ENCODE results near the gene CHP2.
"Not testable (repeated sequence)": the region's sequence is repeated elsewhere in the genome, so short reads cannot be mapped to it uniquely, and the experiment has no call there.

CHP2 gene

DNA sequence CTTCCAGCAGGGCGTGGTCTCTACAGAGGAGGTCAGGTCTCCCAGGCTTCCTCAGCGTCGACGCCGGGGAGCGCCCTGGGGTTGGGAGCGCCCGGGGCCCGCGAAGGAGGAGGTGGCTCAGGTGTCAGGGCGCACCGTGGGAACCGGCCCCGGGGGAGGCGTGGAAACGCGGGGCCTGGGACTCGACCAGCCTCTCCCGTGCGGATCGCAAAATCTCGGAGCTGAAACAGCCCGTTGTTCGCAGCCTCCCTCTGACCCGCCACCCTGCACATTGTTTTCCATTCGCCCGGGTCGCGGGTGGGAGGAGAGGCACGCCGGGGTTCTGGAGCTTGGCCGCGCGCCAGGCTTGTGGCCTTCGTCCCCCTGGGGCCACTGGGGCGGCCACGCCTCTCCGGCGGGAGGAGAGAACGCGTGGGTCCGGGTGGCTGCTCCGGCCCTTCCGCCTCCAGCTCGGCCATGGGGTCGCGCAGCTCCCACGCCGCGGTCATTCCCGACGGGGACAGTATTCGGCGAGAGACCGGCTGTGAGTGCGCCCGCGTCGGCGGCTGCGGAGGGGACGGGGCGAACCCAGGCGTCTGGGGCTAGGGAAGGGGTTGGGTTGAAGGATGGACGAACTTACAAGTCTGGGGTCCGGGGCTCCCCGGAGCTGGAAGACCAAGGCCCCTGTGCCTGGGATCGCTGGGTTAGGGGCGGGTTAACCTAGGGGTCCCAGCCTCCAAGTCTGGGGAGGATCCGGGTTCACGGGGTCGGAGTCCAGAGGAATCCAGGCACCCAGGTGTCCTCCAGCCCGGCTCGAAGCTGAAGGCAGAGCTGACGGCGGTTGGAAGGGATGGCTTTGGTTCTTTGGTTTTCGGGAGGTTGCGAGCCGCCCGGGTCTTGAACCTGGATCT lies at the start of gene CHP2:
Gene CHP2 (plus strand): TSS at position 433 of the 890 bp plus-strand sequence. CDS start 24 bp downstream, at position 457.
- DNase-seq, result no peak

- DNase-seq, result no peak
Observed at GRCh38 chr16:23705517-23705902, 49.3 kb upstream of the CHP2 start.

DNA sequence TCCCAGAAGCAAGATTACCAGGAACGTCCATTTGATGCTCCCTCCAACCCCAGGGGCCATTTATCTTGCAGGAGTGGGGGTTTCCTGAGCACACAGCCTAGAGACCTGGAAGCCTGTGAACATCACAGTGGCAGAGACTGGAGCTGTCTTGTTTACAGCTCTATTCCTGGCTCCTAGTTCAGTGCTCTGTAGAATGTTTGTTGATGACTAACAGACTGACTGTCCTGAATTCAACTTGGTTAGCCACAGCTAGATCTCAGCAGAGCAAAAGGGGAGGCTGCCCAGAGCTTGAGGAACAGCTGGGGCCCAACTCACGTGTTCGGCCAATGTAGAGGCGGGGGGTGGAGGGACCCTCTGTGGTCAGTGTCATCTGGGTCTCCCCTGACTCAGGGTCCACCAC lies 48.4 kb upstream of the CHP2 start:
- no peak for DNase-seq

DNA sequence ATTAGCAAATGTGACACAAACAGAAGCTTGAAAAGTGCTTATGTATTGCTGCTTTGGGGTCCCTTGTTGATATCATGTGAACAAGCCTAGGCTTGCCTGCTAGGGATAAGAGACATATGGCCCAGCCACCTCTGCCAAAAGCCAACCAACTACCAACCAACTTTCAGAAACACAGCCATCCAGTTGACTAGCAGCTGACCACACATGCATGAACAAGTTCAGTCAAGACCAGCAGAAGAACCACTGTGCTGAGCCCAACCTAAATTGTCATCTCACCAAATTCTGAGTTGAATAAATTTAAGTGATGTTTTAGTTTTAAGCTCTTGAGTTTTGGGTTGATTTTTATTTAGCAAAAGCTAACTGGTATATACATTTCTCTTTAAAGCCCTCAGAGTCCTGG lies 45.3 kb upstream of the CHP2 start:
- DNase-seq, result no peak

GRCh38 chr16:23710008-23710407 lies 44.8 kb upstream of the CHP2 start:
- no peak for DNase-seq

DNA sequence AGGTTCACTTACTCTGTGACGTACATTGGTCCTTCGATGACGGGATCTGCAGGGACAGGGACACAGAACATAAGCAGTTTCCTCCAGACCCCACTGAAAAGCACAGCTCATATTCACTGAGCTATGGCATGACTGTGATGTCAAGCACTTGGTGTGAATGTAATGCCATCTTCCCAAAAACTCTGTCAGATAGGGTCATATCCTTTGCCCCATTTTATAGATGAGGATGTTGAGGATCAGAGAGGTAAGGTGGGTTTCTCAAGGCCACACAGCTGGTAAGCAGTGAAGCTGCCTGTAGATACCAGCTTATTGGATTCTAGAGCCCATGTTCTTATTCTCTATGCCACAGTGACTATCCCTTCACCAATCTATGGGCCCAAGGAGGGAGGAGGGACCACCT lies 44.3 kb upstream of the CHP2 start:
- no peak for DNase-seq

DNA sequence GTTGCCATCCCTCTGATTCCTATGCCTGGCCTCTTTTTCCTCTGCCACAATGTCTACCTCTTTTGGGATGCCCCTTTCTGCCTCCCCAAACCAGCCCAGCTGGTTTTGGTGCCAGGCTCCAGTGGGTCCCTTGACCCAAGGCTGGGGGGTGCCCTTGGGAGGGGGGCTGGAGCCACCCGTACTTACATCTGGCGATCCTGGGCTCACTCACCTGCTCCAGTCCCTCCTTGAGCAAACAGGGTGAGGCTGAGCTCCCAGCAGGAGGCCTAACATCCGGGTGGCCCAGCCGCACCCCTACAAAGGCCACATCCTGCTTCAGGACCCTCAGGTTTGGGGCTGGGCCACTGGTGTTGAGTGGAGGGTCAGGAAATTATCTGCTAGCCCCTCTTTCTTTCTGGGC lies 43.0 kb upstream of the CHP2 start:
- DNase-seq, result no peak

DNA sequence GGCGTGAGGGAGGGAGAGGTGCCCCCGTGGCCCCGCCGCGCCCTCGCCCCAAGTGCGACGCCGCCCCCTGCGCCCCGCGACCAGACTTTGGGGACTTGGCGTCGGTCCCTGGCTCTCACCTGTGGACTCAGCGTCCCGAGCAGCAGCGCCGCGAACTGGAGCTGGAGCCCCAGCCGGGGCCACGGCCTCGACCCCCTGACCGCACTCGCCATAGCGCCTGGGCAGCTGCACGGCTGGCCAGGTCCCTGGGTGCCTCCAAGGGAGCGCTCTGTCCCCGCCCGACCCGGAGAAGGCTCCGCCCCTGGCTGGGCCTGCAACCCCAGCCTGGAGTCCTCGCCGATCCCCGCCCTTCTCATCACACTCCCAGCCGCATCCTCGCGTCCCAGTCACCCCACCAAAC lies 41.9 kb upstream of the CHP2 start, which contains the start of gene ERN2:
Gene ERN2 (minus strand): TSS at position 247 of the 400 bp plus-strand sequence. CDS start 35 bp downstream, at position 212.
- no peak for DNase-seq

DNA sequence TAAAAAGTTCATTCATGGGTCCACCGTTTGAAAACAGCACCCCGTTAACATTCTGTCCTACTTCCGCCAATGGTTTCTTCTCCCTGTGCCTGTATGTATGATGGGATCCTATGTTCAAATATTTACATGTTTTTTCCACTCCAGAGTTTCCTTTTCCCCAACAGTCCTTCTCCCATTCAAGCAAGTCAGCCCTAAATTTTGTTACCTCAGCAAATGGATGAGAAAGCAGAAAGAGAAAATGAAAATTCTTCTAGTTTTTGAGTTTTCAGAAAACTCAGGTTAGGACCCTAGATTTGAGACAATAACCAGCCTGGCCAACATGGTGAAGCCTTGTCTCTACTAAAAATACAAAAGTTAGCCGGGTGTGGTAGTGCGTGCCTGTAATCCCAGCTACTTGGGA lies 38.3 kb upstream of the CHP2 start:
- DNase-seq, result no peak

- DNase-seq, result not testable (repeated sequence)
Observed at GRCh38 chr16:23722613-23723240, 32.1 kb upstream of the CHP2 start.

GRCh38 chr16:23724096-23724784 lies 30.6 kb upstream of the CHP2 start:
- DNase-seq, result no peak

GRCh38 chr16:23724785-23725131 lies 30.1 kb upstream of the CHP2 start:
- no peak for DNase-seq

- DNase-seq, result no peak
Observed at GRCh38 chr16:23726710-23727109, 28.1 kb upstream of the CHP2 start.

DNA sequence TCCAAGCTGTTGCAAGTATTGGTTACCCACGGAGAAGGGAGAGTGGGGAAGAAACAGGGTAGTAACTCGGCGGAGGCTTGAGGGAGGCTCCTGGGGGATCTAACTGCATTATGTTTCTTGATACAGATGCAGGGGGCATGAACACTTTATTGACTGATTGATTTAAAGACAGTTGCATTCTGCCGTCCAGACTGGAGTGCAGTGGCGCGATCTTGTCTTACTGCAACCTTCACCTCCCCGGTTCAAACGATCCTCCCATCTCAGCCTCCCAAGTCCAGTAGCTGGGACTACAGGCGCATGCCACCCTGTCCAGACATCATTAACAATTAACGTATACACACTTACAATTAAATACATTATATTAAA lies 26.7 kb upstream of the CHP2 start:
- no peak for DNase-seq

DNA sequence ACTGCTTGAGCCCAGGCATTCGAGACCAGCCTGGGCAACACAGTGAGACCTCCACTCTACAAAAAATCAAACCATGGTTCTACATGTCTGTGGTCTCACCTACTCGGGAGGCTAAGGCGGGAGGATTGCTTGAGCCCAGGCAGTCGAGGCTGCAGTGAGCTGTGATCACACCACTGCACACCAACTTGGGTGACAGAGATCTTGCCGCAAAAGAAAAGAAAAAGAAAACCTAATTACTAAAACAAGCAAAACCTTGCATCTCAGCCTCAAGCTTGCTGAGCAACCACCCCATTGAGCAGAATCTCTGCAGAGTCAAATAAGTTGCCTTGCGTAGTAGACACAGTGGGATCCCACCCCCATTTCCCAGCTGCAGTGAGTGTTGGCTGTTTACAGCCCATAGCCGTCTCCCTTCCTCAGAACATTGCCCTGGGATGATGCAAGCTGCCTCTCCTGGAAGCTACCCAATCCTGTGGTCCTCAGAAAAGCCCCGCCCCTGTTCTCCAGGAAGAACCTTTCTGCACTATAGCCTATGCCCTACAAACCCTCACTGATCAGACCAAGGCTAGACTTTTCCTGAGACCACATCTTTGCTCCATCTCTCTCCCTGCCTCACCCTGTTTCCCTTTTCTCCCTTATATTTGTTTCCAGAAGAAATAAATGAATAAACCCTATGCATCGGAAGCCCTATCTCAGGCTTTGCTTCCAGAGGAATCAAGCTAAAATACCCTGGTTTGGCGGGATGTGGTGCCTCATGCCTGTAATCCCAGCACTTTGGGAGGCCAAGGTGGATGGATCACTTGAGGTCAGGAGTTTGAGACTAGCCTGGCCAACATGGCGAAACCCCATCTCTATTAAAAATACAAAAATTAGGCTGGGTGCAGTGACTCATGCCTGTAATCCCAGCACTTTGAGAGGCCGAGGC lies 25.1 kb upstream of the CHP2 start:
- no peak for DNase-seq

DNA sequence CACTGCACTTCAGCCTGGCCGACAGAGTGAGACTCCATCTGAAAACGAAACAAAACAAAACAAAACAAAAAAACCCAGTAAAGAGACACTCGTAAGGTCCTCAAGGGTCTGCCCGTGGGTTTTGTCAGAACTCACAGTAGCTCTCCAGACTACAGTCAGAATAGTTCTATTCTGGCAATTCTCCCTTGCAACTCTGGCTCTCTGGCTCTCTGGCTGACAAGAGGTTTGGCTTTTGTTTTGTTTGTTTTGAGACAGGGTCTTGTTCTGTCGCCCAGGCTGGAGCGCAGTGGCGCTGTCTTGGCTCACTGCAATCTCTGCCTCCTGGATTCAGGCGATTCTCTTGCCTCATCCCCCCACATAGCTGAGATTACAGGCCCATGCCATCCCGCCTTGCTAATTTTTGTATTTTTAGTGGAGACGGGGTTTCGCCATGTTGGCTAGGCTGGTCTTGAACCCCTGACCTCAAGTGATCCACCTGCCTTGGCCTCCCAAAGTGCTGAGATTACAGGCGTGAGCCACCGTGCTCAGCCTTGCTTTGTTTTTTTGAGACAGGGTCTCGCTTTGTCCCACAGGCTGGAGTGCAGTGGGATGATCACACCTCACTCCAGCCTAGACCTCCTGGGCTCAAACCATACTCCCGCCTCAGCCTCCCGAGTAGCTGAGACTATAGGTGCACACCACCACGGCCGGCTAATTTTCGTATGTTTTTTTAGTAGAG lies 20.5 kb upstream of the CHP2 start:
- no peak for DNase-seq

DNA sequence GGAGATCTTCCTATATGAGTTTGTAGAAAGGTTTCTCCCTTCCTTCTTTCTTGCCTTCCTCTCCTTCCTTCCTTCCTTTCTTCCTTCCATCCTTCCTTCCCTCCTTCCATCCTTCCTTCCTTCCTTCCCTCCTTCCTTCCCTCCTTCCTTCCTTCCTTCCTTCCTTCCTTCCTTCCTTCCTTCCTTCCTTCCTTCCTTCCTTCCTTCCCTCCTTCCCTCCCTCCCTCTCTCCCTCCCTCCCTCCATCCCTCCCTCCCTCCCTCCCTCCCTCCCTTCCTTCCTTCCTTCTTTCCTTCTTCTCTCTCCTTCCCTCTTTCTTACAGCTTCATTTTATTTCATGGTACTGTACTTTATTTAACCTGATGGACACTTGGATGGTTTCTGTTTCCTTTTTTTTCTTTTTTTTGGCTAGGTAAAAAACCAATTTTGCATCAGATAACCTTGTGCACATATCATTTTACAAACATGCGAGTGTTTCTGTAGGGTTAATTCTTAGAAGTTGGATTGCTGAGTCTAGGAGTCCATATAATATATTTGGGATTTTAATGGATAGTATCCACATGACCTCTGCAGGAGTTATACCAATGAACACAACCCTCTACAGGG lies 17.3 kb upstream of the CHP2 start:
- not testable (repeated sequence) for DNase-seq

DNA sequence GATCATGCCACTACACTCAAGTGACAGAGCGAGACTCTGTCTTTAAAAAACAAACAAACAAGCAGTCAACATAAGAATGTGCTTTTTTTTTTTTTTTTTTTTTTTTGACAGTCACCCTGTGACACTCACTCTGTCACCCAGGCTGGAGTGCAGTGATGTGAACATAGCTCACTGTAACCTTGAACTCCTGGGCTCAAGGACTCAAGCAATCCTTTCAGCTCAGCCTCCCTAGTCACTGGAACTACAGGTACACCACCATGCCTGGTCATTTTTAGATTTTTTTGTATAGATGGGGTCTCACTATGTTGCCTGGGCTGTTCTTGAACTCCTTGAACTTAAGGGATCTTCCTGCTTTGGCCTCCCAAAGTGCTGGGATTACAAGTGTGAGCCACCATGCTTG lies 15.3 kb upstream of the CHP2 start:
- DNase-seq, result no peak

DNA sequence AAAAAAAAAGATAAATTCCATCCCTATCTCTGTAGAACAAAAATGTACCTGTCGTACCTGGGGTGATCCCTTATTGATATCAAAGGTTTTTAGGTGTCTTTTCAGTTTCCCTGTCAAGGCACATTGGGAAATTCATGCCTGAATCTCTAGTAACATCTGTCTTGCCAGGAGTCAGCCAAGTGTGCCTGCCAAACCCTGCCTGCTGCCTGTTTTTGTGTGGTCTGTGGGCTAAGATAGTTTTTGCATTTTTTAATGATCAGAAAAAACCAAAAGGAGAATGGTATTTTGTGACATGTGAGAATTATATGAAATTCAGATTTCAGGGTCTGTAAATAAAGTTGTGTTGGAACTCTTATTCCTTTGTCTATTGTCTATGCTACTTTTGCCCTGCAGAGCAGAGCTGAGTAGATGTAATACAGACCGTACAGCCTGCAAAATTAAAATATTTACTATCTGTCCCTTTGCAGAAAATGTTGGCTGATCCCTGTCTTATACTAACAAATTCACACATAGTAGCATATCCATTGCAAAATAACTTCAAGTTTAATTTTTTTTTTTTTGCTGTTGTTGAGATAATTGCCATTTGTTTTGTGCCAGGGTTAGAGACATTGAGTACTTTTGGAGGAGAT lies 13.0 kb upstream of the CHP2 start:
- DNase-seq, result no peak

DNA sequence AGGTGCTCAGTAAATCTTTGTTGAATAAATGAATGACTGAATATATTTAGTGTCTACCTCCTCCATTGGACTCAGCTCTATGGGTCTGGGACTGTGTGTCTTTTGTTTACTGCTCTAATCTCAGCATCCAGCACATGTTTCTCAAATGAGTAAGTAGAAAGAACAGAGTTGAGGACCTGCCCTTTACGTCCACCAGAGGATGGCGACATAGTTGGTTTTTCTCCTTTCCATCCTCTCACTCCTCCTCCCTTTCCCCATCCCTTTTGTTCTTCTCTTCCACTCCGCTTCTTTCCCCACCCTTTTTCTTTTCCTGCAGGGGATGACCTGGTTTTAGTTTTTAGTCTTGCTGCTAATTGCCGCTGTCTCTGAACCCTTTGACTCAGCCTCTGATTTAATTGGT lies 12.1 kb upstream of the CHP2 start:
- DNase-seq, result no peak

GRCh38 chr16:23745263-23745662 lies 9.6 kb upstream of the CHP2 start:
- DNase-seq, result no peak

All from T1000 (cell line).